NCI-H2196 (cell line): ENCODE results near the gene SRRM4.

Experiments used
- DNase-seq: peaks from one replicate; lab custom pipeline; 2025; ENCODE audit not compliant: unreplicated experiment; lab: John Stamatoyannopoulos, UW

SRRM4 gene

DNA sequence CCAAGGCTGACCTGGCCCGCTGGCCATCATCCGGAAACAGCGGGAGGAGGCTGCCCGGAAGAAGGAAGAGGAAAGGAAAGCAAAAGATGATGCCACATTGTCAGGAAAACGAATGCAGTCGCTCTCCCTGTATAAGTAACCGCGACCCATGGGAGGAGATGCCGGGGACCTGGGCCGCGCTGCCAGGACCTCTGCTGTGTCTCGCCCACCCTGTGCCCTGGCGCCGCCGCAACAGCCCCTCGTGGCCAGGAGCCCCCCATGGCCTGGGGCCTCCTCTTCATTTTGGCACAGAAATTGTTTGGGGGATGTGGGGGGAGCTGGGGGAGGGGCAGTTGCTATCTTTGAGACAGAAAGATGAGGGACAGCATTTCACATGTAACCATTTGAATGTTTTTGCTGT, 213.9 kb downstream of the SRRM4 start:
- DNase-seq: no peak

DNA sequence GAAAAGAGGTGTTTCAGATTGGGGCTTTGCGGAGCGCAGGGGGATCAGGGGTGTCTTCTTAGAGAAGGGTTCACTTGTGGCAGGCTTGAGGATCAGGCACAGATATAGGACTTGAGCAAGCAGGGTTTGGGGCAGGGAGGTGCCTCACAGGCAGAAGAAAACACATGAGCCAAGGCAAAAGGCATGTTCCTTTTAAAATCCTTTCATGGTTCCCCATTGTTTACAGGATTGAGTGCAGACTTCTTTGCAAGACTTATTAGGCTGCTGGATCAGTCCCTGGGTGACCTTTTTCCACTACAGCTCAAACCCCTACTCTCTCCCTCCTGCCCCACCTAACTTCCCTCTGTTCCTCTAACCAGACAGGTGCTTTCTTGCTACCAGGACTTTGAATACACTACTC, 217.1 kb downstream of the SRRM4 start:
- no peak for DNase-seq

DNA sequence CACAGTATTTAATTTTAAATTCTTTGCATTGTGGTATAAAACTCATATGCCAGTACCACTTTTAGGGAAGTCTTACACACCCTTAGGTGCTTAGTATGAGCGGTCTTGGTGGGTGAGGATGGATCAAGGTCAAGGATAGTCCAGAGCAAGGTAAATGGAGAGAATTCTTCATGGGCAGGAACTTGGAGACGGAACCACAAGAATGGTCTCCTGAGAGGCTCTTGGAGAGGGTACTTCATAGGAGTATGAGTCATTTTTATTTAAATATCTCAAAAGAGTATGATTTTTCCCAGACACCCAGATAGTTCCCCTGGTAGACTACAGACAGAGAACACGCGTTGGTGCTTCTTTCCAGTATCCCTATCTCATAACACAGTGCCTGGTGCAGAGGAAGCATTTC, 219.3 kb downstream of the SRRM4 start:
- DNase-seq: no peak

DNA sequence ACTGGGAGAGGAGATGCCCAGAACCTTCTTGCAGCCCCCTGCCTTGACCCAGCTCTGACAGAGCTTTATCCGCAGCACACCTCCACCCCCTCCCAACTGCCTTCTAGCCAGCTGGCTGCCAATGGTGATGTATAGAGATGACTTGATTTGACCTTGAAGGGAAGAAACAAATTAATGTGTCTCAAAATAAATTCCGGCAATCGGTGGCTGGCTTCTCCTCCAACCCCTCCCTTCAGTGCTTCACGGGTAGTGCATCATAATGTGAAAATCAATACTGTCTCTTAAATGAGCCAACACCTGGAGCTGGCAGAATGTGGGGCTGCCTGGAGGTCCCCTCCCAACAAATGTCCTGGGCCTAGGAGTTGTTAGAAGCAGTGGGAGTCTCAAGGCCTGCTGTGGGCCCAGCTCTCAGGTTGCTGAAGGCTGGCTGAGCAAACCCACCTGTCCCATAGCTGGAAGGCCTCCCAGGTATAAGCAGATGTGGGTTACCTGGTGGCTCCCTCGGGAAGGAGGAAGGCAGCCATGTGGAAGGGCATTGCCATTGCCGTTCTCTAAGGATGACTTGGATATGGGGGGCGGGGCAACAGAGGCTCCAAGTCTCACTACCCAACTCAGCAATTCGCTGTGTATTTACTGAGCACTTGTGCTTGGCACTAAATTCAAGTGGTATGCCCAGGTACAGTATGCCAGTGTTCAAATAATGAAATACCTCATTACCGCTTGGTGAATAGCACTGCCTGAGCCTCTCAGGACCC, 220.6 kb downstream of the SRRM4 start:
- peak; percentile 33 for DNase-seq

DNA sequence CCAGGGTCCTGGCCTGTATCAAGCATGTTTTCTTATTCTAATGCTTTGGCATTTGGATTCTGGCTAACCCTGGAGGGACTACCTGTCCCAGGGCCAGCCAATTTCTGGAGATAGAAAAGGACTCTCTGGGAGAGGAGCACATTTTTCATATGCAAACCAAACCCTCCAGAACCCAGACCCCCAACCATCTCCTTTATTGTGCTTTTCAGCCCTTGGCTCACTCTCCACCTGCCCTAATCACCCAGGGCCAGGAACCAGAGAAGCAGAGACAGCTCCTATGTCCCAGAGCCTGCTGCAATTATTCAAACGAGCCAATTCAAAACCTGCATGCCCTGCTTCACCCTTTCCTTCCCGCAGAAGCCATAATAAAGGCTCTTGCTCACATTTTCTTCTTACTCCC, 221.2 kb downstream of the SRRM4 start:
- DNase-seq: no peak

DNA sequence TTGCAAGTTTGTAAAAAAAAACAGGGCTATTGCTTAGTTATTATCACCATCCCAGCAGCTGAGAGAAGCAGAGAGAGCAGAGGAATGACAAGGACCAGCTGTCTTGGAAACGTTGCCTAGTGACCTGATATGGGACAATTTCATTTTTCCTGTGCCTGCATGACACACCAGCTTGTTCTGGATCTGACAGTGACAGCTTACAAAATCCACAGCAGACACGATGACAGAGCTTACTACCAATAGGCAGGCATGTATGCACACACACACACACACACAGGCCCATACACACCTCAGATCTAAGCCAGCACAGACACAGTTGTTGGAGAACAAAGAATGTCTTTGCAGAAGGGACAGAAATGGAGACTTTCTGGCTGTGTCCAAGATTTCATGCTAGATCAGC, 222.8 kb downstream of the SRRM4 start:
- no peak for DNase-seq

DNA sequence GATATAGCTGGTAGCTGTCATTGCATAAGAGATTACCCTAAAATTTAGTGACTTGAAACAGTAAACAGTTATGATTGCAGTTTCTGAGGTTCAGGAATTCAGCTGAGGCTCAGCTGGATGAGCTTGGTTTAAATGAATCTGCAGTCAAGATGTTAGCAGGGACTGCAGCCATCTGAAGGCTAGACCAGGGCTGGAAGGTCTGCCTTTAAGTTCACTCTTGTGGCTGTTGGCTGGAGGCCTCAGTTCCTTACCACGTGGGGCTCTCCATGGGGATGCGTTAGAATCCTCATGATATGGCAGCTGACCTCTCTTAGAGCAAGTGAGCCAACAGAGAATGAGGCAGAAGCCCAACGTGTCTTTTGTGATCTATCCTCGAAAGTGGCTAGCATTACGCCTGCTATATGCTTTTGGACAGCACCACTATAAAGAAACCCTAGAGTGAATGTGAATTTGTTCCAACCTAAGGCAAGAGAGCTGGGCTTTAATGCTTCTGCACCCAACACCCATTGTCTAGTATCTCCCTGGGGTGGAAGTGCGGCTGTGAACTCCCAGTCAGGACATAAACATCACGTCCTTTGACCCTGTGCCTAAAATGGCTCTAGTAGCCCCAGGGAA, 223.4 kb downstream of the SRRM4 start:
- DNase-seq: no peak

DNA sequence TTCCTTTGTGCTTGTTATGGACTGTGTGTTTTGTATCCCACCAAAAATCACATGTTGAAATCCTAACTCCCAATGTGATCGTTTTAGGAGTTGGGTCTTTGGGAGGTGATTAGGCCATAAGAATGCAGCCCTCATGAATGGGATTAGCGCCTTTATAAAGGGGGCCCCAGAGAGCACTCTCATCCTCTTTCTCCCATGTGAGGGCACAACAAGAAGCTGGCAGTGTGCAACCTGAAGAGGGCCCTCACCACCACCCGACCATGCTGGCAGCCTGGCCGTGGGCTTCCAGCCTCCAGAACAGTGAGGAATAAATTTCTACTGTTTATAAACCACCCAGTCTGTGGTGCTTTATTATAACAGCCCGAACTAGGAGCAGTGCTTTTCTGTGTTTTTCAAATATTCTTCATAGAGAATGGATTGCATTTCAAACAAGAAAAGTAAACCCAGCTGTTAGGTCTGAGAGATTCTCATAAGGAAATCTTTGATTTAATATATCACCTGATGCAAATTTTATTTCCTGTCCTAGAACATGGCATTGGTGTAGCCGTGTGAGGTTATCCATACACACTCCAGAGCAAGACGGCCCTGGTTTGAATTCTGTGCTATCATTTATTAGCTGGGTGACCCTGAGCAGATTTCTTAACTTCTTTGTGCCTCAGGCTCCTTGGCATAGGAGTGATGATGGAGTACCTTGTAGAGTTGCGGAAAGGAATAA, 225.2 kb downstream of the SRRM4 start:
- no peak for DNase-seq

DNA sequence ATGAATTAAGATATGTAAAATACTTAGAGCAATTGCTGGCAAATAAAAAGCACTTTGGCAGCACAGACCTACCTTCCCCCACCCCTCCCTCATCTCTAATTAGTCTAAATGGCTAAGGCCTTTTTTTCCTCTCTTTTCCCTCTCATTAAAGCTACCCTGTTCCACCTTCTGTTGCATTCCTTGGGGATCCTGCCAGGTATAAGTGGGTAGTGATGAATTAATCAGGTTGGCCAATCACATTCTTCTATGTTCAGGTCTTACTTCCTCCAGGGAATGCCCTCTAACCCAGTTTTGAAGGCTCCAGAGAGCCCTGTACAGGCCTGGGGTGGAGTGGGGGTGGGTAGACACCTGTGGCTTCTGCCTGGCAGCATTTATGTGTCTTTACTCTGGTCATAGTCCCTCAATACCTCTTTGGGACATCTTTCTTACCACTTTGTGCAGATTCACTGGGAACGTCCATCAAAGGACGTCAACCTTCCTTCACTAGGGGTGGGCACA, 225.8 kb downstream of the SRRM4 start:
- DNase-seq: no peak

DNA sequence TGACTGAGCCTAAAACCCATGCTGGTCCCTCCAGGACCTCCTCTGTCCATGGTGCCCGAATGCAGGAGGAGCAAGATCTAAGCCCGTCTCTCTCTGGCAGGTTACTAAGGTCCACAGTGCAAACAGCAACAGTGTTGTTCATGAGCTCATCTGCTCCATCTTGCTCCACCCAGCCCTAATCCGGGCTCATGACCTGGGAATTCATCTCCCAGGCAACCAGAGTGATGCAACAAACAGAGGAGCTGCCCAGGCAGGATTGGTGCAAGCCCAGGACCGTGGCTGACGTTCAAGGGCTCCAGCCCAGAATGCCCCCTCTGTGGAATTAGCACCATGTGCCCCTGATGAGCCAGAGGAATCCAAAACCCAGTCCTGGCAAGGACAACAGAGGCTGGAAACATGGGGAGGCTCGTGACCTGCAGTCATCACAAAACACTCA, 227.3 kb downstream of the SRRM4 start:
- DNase-seq: peak; percentile 82

DNA sequence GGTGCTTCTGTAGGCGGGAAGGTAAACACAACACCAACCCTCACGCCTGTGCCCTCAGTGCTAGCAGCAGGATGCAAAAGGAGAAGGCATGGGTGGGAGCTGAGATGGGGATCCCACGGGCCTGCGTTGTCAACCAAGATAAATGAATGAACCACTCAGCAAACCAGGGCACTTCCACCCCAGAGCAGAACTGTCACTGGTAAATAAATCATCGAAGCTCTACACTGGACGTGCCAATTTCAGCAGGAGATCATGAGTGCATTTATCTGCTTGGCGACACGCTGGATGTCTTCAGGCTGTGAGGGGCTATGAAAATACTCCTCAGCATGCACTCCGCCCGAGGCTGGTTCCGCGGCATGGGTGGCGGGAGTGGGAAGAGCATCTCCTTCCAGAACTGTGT, 230.5 kb downstream of the SRRM4 start:
- DNase-seq: no peak
